Liver (tissue), 9 donors: Measurements from ENCODE around the gene DHX40. TPM values are rescaled to one million over a fixed set of nuclear protein-coding genes. Genes with fewer than 3 reads are reported as not detected.

ENCODE experiments used
- DNase-seq: peaks from one replicate; pipeline ENCODE4 v3.0.0-alpha.2; 2017; ENCODE audit warnings: low spot score
- H3K27ac ChIP-seq, 2 donors: one replicate each; pipeline ENCODE4 v1.7.0; 2013; ENCODE audit warnings: inconsistent platforms in 2 of 2, low read length in 2 of 2, control low read depth in 1 of 2, low read depth in 1 of 2, mild to moderate bottlenecking in 1 of 2
- H3K27me3 ChIP-seq, 4 donors: one replicate each; pipeline versions ENCODE4 v1.6.1 to v1.7.0; 2013; ENCODE audit warnings: low read length in 3 of 4, inconsistent platforms in 1 of 4, mild to moderate bottlenecking in 1 of 4, moderate library complexity in 1 of 4; ENCODE audit not compliant: control insufficient read depth in 4 of 4, insufficient read depth in 4 of 4
- H3K36me3 ChIP-seq, 4 donors: one replicate each; pipeline versions ENCODE4 v1.6.1 to v1.7.0; 2013; ENCODE audit warnings: low read length in 3 of 4, mild to moderate bottlenecking in 3 of 4, low read depth in 1 of 4, moderate library complexity in 1 of 4; ENCODE audit not compliant: control insufficient read depth in 4 of 4, insufficient read depth in 3 of 4
- H3K4me1 ChIP-seq, 4 donors: one replicate each; pipeline versions ENCODE4 v1.6.1 to v1.7.0; 2013; ENCODE audit warnings: low read length in 3 of 4, mild to moderate bottlenecking in 3 of 4, moderate library complexity in 1 of 4; ENCODE audit not compliant: control insufficient read depth in 4 of 4, insufficient read depth in 4 of 4
- H3K4me3 ChIP-seq, 3 donors: one replicate each; pipeline versions ENCODE4 v1.6.1 to v1.7.0; 2013; ENCODE audit warnings: low read length in 3 of 3, control low read depth in 1 of 3, low read depth in 1 of 3, mild to moderate bottlenecking in 1 of 3
- H3K9ac ChIP-seq, 2 donors: one replicate each; pipeline ENCODE4 v1.7.0; 2013; ENCODE audit warnings: low read length in 2 of 2, mild to moderate bottlenecking in 2 of 2, moderate library complexity in 2 of 2, control low read depth in 1 of 2, low read depth in 1 of 2
- H3K9me3 ChIP-seq, 4 donors: one replicate each; pipeline versions ENCODE4 v1.6.1 to v1.7.0; 2013; ENCODE audit warnings: low read length in 3 of 4; ENCODE audit not compliant: control insufficient read depth in 4 of 4
- ATF3 ChIP-seq: IDR thresholded peaks from 2 replicates; pipeline ENCODE4 v1.6.1; 2016; ENCODE audit warnings: antibody characterized with exemption
- CTCF ChIP-seq: fragments of 150-350 bp; IDR thresholded peaks from 2 replicates; pipeline ENCODE4 v1.5.1; 2017; ENCODE audit warnings: improper control_type of control experiment, low read depth, low read length; ENCODE audit not compliant: missing input control
- FOXA1 ChIP-seq: IDR thresholded peaks from 2 replicates; pipeline ENCODE4 v1.6.1; 2016; ENCODE audit warnings: antibody characterized with exemption
- GABPA ChIP-seq, 2 donors: IDR thresholded peaks in 1 of 2; conservative IDR thresholded peaks in 1 of 2; 2 replicates each; pipeline ENCODE4 v1.6.1; 2016; ENCODE audit warnings: antibody characterized with exemption in 2 of 2, mild to moderate bottlenecking in 1 of 2, moderate library complexity in 1 of 2
- HNF4G ChIP-seq: IDR thresholded peaks from 2 replicates; pipeline ENCODE4 v1.6.1; 2016; ENCODE audit warnings: antibody characterized with exemption
- JUND ChIP-seq, 2 donors: IDR thresholded peaks; 2 replicates each; pipeline ENCODE4 v1.6.1; 2016; ENCODE audit warnings: antibody characterized with exemption in 2 of 2
- NR2F2 ChIP-seq: IDR thresholded peaks from 2 replicates; pipeline ENCODE4 v1.6.1; 2016; ENCODE audit warnings: antibody characterized with exemption
- RAD21 ChIP-seq, 2 donors: IDR thresholded peaks; 2 replicates each; pipeline ENCODE4 v1.6.1; 2016; ENCODE audit warnings: antibody characterized with exemption in 2 of 2, mild to moderate bottlenecking in 2 of 2
- REST ChIP-seq: IDR thresholded peaks from 2 replicates; pipeline ENCODE4 v1.6.1; 2016; ENCODE audit warnings: antibody characterized with exemption, mild to moderate bottlenecking
- RXRA ChIP-seq, 2 donors: IDR thresholded peaks; 2 replicates each; pipeline ENCODE4 v1.6.1; 2017 to 2018; ENCODE audit warnings: antibody characterized with exemption in 2 of 2, mild to moderate bottlenecking in 1 of 2
- SP1 ChIP-seq: IDR thresholded peaks from 2 replicates; pipeline ENCODE4 v1.6.1; 2018; ENCODE audit warnings: antibody characterized with exemption, mild to moderate bottlenecking
- TAF1 ChIP-seq: conservative IDR thresholded peaks from 2 replicates; pipeline ENCODE4 v1.6.1; 2016; ENCODE audit warnings: antibody characterized with exemption, mild to moderate bottlenecking
- ZBTB33 ChIP-seq: IDR thresholded peaks from 2 replicates; pipeline ENCODE4 v1.6.1; 2016; ENCODE audit warnings: antibody characterized with exemption
- WGBS: extraction: QIAGEN DNeasy Blood & Tissue Kit; methylation state at CpG from one replicate; pipeline ENCODE4 v1.1.7; 2013; 5-methylcytosine and 5-hydroxymethylcytosine counted together
- polyA plus RNA-seq, 2 donors: library from polyadenylated mRNA; stranded (reverse) in 1 of 2; unstranded in 1 of 2; fragments of 200-250 nt in 1 of 2; fragments of >200 nt in 1 of 2; fragmentation: Nextera tagmentation in 1 of 2; extraction: Ambion mirVana in 1 of 2; gene quantifications; one replicate each; pipeline versions ENCODE4 v1.2.1 to v1.2.3, GENCODE V29; 2013 to 2015
- total RNA-seq, 2 donors: library from RNA; depleted of rRNA; stranded (reverse); fragments of >200 nt; gene quantifications; one replicate each; pipeline ENCODE4 v1.2.3, GENCODE V29; 2014
- donor health status: healthy.
- donor health status: healthy.
- donor health status: healthy.
- donor health status: healthy.
- donor health status: healthy.

Gene DHX40
- total and polyA plus RNA-seq, 4 donors: 3.8 to 20.7 (median 11.2) TPM

GRCh38 chr17:59641799-59642484, 76.5 kb downstream of the DHX40 start:
- no peak overlapping the region for H3K4me3 ChIP-seq
- H3K4me1 ChIP-seq: peaks cover 2 to 16% (median 6%) of the 10 kb centered on the region in 4 donors
- no peak for TF ChIP-seq RAD21 (IDR thresholded peaks at IDR 0.05)
- no peak for TF ChIP-seq ATF3
- H3K9ac ChIP-seq: no peak overlapping the region
- H3K27me3 ChIP-seq: no peaks in the 10 kb centered on the region
- H3K27ac ChIP-seq: no peak overlapping the region
- peaks cover 2 to 17% (median 10%) of the 10 kb centered on the region in 4 donors for H3K36me3 ChIP-seq
- H3K9me3 ChIP-seq: no peaks in the 10 kb centered on the region
- 35% methylated on average over 2 of the region's 2 CpGs for WGBS
- DNase-seq: no peak

- no peak overlapping the region for H3K4me3 ChIP-seq
- WGBS: 90% methylated on average over 1 of the region's 1 CpG
- no peak overlapping the region for H3K9ac ChIP-seq
- no peaks in the 10 kb centered on the region for H3K27me3 ChIP-seq
- H3K9me3 ChIP-seq: no peaks in the 10 kb centered on the region
- H3K36me3 ChIP-seq: peaks cover 2 to 23% (median 13%) of the 10 kb centered on the region in 4 donors
- no peak for DNase-seq
- peaks cover 2 to 16% (median 6%) of the 10 kb centered on the region in 4 donors for H3K4me1 ChIP-seq
- TF ChIP-seq JUND (IDR thresholded peaks at IDR 0.05) (no peak), RXRA (IDR thresholded peaks at IDR 0.05) (no peak)
- no peak overlapping the region for H3K27ac ChIP-seq
These were observed 77.2 kb downstream of the DHX40 start for GRCh38 chr17:59642565-59642964.

- Histone ChIP-seq H3K4me1 (peaks cover 2 to 12% (median 6%) of the 10 kb centered on the region in 4 donors), H3K27me3 (no peaks in the 10 kb centered on the region), H3K27ac (no peak overlapping the region), H3K9me3 (no peaks in the 10 kb centered on the region), H3K9ac (no peak overlapping the region), H3K36me3 (peaks cover 2 to 26% (median 21%) of the 10 kb centered on the region in 4 donors), H3K4me3 (no peak overlapping the region)
- TF ChIP-seq RXRA (IDR thresholded peaks at IDR 0.05): no peak
- TF ChIP-seq SP1: no peak
- TF ChIP-seq TAF1: no peak
- TF ChIP-seq HNF4G: no peak
- TF ChIP-seq ZBTB33: no peak
- TF ChIP-seq JUND (IDR thresholded peaks at IDR 0.05): no peak
- TF ChIP-seq GABPA (IDR thresholded peaks at IDR 0.05 in 1 of 2, conservative IDR thresholded peaks at IDR 0.05 in 1 of 2): no peak
- TF ChIP-seq NR2F2: no peak
- no peak for TF ChIP-seq REST
- no peak for TF ChIP-seq CTCF
- no peak for TF ChIP-seq FOXA1
- DNase-seq: no peak
- 91% methylated on average over 5 of the region's 5 CpGs for WGBS
These were observed 78.0 kb downstream of the DHX40 start for GRCh38 chr17:59643159-59644140.
